ENCODE data around the gene LRP1-AS.

LRP1-AS gene

DNA sequence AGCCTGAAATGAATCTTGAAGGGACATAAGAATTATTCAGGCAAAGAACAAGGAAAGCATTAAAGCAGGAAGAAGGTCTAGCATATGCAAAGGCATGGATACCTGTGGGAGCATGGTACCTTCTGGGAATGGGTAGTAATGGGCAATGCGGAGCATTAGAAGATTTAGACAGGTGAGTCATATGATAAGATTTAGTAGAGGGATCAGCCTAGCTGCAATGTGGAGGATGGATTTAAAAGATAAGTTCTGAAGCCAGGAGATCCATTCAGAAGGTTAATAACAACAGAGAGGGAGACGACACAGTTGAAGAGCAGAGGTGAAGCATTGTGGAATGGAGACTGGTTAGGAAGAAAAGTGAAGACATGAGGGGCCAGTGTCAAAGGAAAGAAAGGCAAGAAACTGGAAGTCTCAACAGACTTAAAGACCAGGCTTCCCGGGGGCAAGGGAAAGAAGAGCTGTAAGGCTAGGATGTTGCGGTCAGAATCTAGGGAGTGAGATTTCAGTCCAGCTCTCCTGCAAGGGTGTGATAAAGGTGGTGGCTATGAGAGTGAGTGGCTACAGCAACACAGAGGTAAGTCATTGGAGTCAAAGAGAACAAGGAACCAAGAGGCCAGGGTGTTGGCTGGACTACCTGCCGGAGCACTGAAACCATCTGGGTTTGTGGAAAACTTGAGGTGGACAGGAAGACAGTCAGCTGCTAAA, 30.7 kb downstream of the LRP1-AS start:
- Histone ChIP-seq H3K27me3 (ENCODE audit: control insufficient read depth, insufficient read depth, low read length) (no peaks in the 10 kb centered on the region; the same call in 1 of the 2 replicates), H3K4me3 (ENCODE audit: low read depth, low read length) (no peak overlapping the region), H3K36me3 (ENCODE audit: control insufficient read depth, insufficient read depth, low read length) (no peaks in the 10 kb centered on the region), H3K9me3 (ENCODE audit: control insufficient read depth, insufficient read depth, low read depth, low read length) (no peaks in the 10 kb centered on the region), H3K27ac (ENCODE audit: low read depth, low read length) (no peak overlapping the region), H3K4me1 (ENCODE audit: control insufficient read depth, insufficient read depth, low read length) (peaks cover 6% of the 10 kb centered on the region; the same call in 1 of the 2 replicates), H3K9ac (ENCODE audit: low read length) (no peak overlapping the region)

DNA sequence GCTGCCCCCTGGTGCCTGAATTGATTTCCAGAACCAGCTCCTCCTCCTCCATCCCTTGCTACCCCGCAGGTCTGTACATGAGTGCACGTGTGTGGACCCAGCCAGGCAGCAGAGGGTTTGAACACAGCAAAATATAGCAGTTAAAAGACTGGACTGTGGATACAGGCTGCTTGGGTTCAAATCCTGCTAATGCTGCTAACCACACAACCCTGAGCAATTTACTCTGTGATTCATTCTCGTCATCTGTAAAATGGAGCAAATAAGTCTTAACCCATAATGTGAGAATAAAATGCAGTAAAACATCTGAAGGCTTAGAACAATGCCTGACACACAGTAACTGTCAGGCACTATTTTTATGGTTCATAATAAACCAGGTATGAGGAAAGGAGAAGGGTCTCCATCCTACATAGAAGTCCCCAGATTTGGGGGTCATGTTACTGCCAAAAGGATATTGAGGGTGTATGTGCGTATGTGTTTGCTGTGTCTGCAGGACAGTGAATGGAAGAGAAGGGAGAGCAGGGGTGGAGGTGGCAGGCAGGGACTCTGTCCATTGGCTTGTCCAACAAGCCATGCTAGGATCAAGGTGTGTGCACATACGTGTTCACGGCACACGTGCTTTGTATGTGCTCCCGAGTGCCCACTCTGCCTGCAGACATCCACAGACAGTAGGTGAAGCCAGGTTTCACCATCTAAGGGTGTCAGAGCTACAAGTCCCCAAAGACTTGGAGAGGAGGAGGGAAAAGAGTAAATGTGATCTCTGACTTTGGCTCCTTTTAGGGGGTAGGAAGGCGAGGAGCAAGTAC, 34.7 kb downstream of the LRP1-AS start:
- Histone ChIP-seq H3K27ac (ENCODE audit: low read depth, low read length) (no peak overlapping the region), H3K36me3 (ENCODE audit: control insufficient read depth, insufficient read depth, low read length) (no peaks in the 10 kb centered on the region), H3K9me3 (ENCODE audit: control insufficient read depth, insufficient read depth, low read depth, low read length) (no peaks in the 10 kb centered on the region), H3K9ac (ENCODE audit: low read length) (no peak overlapping the region), H3K4me1 (ENCODE audit: control insufficient read depth, insufficient read depth, low read length) (peaks cover 22% of the 10 kb centered on the region), H3K4me3 (ENCODE audit: low read depth, low read length) (no peak overlapping the region), H3K27me3 (ENCODE audit: control insufficient read depth, insufficient read depth, low read length) (no peaks in the 10 kb centered on the region; the same call in 1 of the 2 replicates)

DNA sequence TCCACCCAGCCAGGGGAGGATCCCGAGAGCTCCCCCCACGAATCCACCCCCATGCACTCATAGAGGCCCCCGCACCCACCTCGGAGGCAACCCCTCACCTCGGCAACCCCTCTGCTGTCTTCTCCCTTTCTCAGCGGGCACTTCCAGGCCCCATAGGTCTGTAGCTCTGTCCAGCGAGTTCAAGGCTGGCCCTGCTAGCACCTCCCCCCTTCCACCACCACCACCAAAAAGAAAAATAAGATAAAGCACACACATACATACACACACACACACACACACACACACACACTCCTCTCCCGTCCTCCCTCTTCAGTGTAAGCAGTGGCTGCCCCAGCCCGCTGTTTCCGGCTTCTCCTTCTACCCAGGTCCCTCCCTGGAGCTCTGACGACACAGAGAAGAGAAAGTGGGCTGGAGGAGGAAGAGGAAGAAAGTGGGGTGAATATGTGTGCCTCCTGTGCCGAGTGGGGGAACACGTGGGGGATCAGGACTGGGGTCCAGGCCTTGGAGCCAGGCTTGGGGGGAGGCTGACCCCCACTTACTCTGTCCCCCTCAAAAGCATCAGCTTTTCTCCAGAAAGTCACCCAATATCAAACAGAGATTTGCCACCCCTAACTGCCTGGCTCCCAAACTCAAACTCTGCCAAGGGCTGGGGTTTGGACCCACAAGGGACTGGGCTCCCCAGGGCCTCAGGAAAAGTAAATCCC, 36.2 kb downstream of the LRP1-AS start, which contains the start of gene STAT6:
STAT6 (minus strand) TSS at position 332 of the 704 bp plus-strand sequence. CDS start 3,084 bp downstream, outside the sequence.
- peaks cover 11% of the 10 kb centered on the region for H3K36me3 ChIP-seq (ENCODE audit: control insufficient read depth, insufficient read depth, low read length)
- peak within 1 kb of the TSS; percentile 60 for H3K4me3 ChIP-seq (ENCODE audit: low read depth, low read length)
- peak within 1 kb of the TSS; percentile 76; the same call in 1 of the 2 replicates for H3K27ac ChIP-seq (ENCODE audit: low read depth, low read length)
- H3K4me1 ChIP-seq (ENCODE audit: control insufficient read depth, insufficient read depth, low read length) = peaks cover 22% of the 10 kb centered on the region
- H3K9ac ChIP-seq (ENCODE audit: low read length) = peak within 1 kb of the TSS; percentile 84
- no peaks in the 10 kb centered on the region for H3K9me3 ChIP-seq (ENCODE audit: control insufficient read depth, insufficient read depth, low read depth, low read length)
- H3K27me3 ChIP-seq (ENCODE audit: control insufficient read depth, insufficient read depth, low read length) = no peaks in the 10 kb centered on the region; the same call in 1 of the 2 replicates

DNA sequence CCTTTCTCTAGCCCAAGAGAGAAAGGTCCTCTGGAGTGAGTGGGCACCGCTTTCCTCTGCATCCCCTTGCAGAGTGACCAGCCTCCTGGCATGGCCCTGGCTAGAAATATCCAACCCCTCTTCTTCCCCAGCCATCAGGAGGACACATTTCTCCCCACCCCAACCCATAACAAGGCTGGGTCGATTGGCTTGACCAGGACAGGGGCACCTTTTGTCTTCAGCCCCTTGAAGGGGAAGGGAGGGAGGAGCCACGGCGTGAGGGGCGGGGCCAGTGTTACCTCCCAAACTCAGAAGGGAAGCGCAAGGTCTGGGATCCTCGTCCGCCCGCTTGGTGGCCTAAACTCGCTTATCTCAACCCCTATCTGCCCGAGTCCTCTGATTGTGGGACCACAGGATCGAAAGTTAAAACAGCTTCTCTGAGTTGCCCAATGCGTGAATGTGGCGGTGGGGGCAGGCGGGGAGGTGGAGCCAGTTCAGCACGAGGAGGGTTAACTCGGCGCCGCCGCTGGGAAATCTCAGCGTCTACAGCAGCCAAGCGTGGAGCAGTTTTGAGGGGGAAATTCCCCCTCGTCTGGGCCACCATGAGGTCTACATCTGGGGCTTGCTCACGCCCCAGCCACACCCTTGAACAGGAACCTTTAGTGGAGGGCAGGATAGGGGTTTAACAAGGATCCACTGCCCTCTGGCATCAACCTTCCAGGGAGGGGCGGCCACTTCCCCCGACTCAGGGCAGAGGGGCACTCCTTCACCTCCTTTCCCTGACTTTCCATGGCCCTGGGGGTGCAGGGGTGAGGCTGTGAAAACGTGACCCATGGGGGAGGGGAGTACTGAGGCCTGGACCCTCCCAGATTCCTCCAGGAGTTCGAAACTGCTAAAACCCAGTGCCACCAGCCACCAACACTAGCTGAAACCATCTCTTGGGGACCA, 37.1 kb downstream of the LRP1-AS start:
- peaks cover 22% of the 10 kb centered on the region for H3K4me1 ChIP-seq (ENCODE audit: control insufficient read depth, insufficient read depth, low read length)
- H3K9me3 ChIP-seq (ENCODE audit: control insufficient read depth, insufficient read depth, low read depth, low read length) = no peaks in the 10 kb centered on the region
- peak overlapping the region; percentile 60 for H3K4me3 ChIP-seq (ENCODE audit: low read depth, low read length)
- H3K36me3 ChIP-seq (ENCODE audit: control insufficient read depth, insufficient read depth, low read length) = peaks cover 19% of the 10 kb centered on the region
- H3K27me3 ChIP-seq (ENCODE audit: control insufficient read depth, insufficient read depth, low read length) = no peaks in the 10 kb centered on the region
- peak overlapping the region; percentile 84 for H3K9ac ChIP-seq (ENCODE audit: low read length)
- H3K27ac ChIP-seq (ENCODE audit: low read depth, low read length) = peak overlapping the region; percentile 76; the same call in 1 of the 2 replicates

DNA sequence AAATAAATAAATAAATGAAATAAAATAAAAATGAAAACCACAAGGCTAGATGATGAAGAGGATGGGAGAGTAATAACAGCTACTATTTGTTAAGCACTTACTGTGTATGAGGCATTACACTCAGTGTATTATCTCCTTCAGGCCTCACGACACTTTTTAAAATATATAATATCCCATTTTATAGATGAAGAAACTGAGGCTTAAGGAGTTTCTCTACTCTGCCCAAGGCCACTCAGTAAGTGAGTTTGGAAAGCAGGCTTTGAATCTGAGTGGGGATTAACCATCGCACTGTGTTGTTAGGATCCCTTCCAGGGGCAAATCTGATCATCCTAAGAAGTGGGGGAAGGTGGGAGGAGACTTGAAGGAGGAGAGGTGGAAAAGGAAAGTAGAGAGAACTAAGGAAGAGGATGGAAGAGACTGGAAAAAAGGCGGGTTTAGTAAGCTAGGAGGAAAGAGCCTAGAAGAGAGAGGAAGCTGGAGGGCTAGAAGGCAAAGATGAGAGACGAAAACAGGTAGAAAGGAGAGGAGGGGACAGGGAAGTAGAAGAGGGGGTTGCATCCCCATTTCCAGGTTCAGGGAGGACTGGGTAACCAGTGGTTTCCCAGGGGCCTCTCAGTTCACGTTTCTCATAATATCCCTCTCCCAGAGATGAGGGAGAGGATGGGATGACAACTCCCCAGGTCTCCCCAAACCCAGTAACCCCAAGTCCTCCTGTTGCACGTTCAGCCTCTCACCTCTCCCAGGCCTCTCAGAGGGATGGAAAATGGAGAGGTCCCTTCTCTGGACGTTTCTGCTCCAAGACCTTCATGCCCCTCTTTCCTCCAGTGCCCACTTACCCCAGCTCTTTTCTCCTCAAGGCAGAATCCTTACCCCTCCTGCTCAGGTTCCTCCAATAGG, 38.0 kb downstream of the LRP1-AS start:
- peaks cover 28% of the 10 kb centered on the region for H3K36me3 ChIP-seq (ENCODE audit: control insufficient read depth, insufficient read depth, low read length)
- H3K27me3 ChIP-seq (ENCODE audit: control insufficient read depth, insufficient read depth, low read length) = no peaks in the 10 kb centered on the region
- peak overlapping the region; percentile 60 for H3K4me3 ChIP-seq (ENCODE audit: low read depth, low read length)
- no peak overlapping the region for H3K27ac ChIP-seq (ENCODE audit: low read depth, low read length)
- peaks cover 22% of the 10 kb centered on the region for H3K4me1 ChIP-seq (ENCODE audit: control insufficient read depth, insufficient read depth, low read length)
- no peaks in the 10 kb centered on the region for H3K9me3 ChIP-seq (ENCODE audit: control insufficient read depth, insufficient read depth, low read depth, low read length)
- peak overlapping the region; percentile 84 for H3K9ac ChIP-seq (ENCODE audit: low read length)

DNA sequence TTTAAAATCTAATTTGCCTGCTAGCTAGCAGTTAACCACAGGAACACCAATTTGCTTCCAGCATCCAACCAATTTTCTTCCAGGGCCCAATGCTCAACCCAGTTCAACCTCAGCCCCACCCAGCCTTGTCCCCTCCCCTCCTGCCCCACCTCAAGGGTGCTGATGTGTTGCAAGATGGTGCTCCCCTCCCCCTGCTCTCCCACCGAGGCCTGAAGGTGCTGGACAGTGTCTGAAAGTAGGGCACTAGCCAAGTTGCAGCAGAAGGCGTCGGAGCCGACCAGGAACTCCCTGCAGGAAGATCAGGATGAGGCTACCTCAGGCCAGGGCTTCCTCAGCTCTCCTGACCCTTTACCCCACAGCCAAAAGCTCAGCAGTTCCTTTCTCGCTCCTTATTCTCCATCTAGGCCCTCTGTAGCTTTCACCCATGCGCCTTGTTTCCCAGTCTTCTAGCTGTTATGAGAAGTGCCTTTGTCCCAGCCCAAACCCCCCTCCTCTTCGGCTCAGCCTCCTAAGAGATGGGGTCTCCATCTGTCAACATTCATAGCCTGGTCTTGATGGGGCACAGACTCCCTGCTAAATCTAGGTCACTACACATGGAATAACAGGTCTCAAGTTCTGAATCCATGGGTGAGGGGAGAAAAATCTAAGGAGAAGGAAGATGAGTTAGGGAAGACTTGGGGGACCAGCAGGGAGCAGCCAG, 39.8 kb downstream of the LRP1-AS start:
- Histone ChIP-seq H3K4me3 (ENCODE audit: low read depth, low read length) (no peak overlapping the region), H3K4me1 (ENCODE audit: control insufficient read depth, insufficient read depth, low read length) (peaks cover 21% of the 10 kb centered on the region), H3K9me3 (ENCODE audit: control insufficient read depth, insufficient read depth, low read depth, low read length) (no peaks in the 10 kb centered on the region), H3K27ac (ENCODE audit: low read depth, low read length) (no peak overlapping the region), H3K9ac (ENCODE audit: low read length) (no peak overlapping the region), H3K27me3 (ENCODE audit: control insufficient read depth, insufficient read depth, low read length) (no peaks in the 10 kb centered on the region), H3K36me3 (ENCODE audit: control insufficient read depth, insufficient read depth, low read length) (peaks cover 38% of the 10 kb centered on the region)

DNA sequence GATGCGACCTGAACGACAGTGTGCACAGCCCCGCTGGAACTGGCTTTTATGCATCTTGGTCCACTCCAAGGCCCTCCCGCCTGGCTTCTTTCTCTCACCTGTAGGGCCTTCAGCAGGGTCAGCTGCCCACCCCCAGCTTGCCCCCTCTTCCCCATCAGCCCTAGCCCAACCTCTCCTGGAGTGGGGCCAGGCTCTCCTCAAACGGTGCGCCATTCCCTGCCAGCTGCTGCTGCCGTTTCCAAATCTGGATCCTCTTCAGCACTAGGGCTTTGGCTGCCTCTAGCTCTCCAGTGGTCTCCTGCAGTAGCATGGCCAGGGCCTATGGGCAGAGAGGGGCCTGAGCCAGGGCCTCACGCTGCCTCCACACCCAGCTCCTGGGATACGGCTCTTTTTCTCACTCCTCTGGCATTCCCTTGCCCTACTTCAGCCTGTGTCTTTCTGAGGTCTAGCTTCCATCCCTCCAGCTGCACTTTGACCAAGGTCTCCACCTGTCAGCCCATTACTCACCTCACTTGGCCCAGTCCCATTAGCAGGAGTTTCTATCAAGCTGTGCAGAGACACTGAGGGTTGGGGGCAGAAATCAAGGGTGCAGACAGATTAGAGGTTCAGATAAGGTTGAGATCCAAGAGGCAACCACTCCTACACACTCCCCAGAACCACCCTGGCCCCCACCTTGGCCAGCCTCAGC, 41.3 kb downstream of the LRP1-AS start:
- Histone ChIP-seq H3K27ac (ENCODE audit: low read depth, low read length) (no peak overlapping the region), H3K9ac (ENCODE audit: low read length) (no peak overlapping the region)

DNA sequence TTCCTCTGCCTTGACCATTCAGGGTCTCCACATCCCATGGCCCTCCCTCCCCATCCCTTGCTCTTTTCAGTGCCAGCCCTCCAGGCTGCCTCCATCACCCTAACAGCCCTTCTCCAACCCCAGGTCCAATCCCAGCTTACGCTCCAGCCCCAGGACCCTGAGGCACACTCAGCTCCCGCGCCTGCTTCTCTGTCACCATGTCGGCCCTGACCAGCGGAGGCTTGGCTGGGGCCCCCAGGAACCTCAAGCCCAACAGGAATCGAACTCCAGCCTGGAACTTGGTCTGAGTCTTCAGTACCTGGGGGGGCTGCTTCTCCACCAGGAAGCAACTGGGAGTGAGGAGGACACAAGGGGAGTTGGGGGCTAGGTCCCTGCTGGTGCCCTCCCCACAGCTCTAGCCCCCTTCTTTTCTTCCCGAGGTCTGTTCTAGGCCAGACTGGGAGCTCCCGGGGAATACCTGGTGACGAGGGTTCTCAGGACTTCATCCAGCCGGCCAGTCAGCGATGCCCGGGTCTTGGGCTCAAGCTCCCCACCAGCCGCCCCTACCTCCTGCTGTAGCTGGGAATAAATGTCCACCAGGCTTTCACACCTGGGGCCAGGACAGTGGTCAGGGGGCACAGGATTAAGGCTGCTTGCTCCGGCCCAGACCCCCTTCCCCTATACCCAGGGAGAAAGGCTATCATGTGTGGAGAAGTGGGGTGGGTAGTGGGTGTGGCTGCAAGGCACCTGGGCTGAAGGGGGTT, 42.2 kb downstream of the LRP1-AS start:
- H3K4me1 ChIP-seq (ENCODE audit: control insufficient read depth, insufficient read depth, low read length) = peaks cover 6% of the 10 kb centered on the region
- no peak overlapping the region for H3K27ac ChIP-seq (ENCODE audit: low read depth, low read length)
- no peak overlapping the region for H3K4me3 ChIP-seq (ENCODE audit: low read depth, low read length)
- peaks cover 43% of the 10 kb centered on the region for H3K36me3 ChIP-seq (ENCODE audit: control insufficient read depth, insufficient read depth, low read length)
- H3K9me3 ChIP-seq (ENCODE audit: control insufficient read depth, insufficient read depth, low read depth, low read length) = no peaks in the 10 kb centered on the region
- H3K27me3 ChIP-seq (ENCODE audit: control insufficient read depth, insufficient read depth, low read length) = no peaks in the 10 kb centered on the region
- H3K9ac ChIP-seq (ENCODE audit: low read length) = no peak overlapping the region

More for the DNA sequence above, 41.3 kb downstream of the LRP1-AS start:
- Histone ChIP-seq H3K36me3 (ENCODE audit: control insufficient read depth, insufficient read depth, low read length) (peaks cover 43% of the 10 kb centered on the region), H3K27me3 (ENCODE audit: control insufficient read depth, insufficient read depth, low read length) (no peaks in the 10 kb centered on the region), H3K4me3 (ENCODE audit: low read depth, low read length) (no peak overlapping the region), H3K4me1 (ENCODE audit: control insufficient read depth, insufficient read depth, low read length) (peaks cover 12% of the 10 kb centered on the region), H3K9me3 (ENCODE audit: control insufficient read depth, insufficient read depth, low read depth, low read length) (no peaks in the 10 kb centered on the region)
